Esophagus muscularis mucosa (tissue), 4 donors: ENCODE measurements around the gene MVB12B.

Source experiments
- EP300 ChIP-seq: sonication (generic); formaldehyde crosslinking; IDR thresholded peaks from one replicate; pipeline ENCODE4 v1.6.1; 2017; ENCODE audit warnings: antibody characterized with exemption
- POLR2A ChIP-seq: fragments of 450-650 bp; IDR thresholded peaks from one replicate; pipeline ENCODE4 v1.6.1; 2017; ENCODE audit warnings: antibody characterized with exemption, moderate library complexity, mild to moderate bottlenecking, low read depth
- POLR2AphosphoS5 ChIP-seq, 2 donors: sonication (generic); formaldehyde crosslinking; IDR thresholded peaks; one replicate each; pipeline ENCODE4 v1.6.1; 2017; ENCODE audit warnings: antibody characterized with exemption in 2 of 2
- TF ChIP-seq, protein P1 (sequence below), 3 experiments: fragments of 200-600 bp in 2 of 3; fragments of 450-650 bp in 1 of 3; sonication (generic) in 2 of 3; IDR thresholded peaks; one replicate each; pipeline ENCODE4 v1.5.1; 2017 to 2019; ENCODE audit warnings: antibody characterized with exemption in 3 of 3, mild to moderate bottlenecking in 2 of 3, moderate library complexity in 1 of 3

DNA sequence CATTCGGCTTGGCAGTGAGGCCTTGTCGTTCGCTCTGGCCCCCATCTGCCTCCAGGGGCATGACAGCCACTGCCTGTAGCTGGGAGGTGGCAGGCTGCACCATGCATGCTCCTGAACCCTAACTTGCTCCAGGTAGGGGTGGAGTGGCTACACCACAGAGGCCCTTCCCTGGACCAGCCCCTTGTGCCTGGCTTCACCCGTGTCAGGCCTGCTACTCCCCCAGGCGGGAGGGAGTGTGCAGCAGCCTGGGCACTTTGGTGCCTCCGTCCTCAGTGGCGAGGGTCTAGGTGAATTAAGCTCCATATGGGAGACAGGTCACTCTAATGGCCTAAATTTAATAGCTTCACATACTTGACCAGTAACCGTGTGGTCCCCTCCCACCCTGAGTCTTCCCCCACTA, 227.7 kb downstream of the MVB12B start:
- TF ChIP-seq, protein P1, sequence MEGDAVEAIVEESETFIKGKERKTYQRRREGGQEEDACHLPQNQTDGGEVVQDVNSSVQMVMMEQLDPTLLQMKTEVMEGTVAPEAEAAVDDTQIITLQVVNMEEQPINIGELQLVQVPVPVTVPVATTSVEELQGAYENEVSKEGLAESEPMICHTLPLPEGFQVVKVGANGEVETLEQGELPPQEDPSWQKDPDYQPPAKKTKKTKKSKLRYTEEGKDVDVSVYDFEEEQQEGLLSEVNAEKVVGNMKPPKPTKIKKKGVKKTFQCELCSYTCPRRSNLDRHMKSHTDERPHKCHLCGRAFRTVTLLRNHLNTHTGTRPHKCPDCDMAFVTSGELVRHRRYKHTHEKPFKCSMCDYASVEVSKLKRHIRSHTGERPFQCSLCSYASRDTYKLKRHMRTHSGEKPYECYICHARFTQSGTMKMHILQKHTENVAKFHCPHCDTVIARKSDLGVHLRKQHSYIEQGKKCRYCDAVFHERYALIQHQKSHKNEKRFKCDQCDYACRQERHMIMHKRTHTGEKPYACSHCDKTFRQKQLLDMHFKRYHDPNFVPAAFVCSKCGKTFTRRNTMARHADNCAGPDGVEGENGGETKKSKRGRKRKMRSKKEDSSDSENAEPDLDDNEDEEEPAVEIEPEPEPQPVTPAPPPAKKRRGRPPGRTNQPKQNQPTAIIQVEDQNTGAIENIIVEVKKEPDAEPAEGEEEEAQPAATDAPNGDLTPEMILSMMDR (IDR thresholded peaks at IDR 0.05), result no peak
- TF ChIP-seq POLR2A, result no peak
- TF ChIP-seq POLR2AphosphoS5 (IDR thresholded peaks at IDR 0.05), result no peak
- TF ChIP-seq EP300, result no peak
